ENCODE data around the gene ERCC6.

The ERCC6 gene

GRCh38 chr10:49549640-49550346 is 10.9 kb upstream of the ERCC6 start:
- no peak for DNase-seq (ENCODE audit: low read depth in 2 of 3, low spot score in 1 of 3)

GRCh38 chr10:49543604-49544003 is 4.7 kb upstream of the ERCC6 start:
- DNase-seq (ENCODE audit: low read depth in 2 of 3, low spot score in 1 of 3): no peak

DNA sequence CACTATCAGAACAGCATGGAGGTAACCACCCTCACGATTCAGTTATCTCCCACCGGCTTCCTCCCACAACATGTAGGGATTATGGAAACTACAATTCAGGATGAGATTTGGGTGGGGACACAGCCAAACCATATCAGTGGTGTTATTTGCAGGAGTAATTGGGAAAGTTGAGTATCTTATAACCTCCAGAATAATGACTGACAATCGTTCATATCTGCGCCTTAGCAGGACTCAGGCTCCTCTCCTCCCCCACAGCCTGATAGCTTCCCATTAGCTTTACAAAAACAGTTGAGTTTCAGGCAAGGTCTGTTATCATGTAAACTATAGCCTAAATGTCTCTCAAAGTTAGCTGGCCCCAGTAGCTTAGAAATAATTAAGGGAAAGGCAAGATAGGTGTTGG is 3.4 kb upstream of the ERCC6 start:
- DNase-seq (ENCODE audit: low read depth in 2 of 3, low spot score in 1 of 3): no peak

DNA sequence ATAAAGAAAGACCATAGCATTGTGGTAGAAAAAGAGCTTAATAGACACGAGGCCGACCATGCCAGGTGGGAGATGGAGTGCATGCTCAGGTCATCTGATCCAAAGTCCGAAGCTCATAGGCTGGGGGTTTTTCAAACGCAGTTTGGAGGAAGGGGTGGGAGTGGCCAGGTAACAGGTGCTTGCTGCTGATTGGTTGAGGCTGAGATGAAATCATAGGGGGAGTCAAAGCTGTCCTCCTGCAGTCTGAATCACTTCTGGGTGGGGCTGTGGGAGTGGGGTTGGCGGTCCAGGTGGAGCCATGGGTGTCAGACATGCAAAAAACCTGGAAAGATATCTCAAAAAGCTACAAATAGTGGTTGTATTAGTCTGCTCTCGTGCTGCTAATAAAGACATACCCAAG is 2.8 kb upstream of the ERCC6 start:
- no peak for DNase-seq (ENCODE audit: low read depth in 2 of 3, low spot score in 1 of 3)

DNA sequence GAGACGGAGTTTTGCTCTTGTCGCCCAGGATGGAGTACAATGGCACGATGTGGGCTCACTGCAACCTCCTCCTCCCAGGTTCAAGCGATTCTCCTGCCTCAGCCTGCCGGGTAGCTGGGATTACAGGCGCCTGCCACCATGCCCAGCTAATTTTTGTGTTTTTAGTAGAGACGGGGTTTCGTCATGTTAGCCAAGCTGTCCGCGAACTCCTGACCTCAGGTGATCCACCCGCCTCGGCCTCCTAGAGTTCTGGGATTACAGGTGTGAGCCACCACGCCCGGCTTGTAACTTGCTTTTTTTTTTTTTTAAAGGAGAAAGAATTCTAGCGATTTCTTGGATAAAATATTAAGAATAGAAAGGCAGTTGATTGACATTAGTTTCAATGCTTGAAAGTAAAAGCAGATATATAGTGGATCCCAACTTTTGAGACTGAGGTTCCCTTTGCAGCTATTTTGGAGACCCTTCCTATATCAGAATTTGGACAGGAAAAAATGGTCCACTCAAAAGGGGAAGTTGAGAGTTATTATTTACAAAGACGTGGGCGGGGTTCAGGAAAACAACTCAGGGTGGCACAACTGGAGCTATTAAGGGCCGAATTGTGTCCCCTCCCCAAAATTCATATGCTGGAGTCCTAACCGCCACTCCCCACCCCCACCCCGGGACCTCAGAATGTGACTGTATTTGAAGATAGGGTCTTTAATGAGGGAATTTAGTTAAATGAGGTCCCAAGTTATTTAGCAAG is 1.3 kb upstream of the ERCC6 start:
- DNase-seq (ENCODE audit: low read depth in 2 of 3, low spot score in 1 of 3): no peak

- DNase-seq (ENCODE audit: low read depth in 2 of 3, low spot score in 1 of 3): peak in 1 of 3 donors; percentile 10
Observed at GRCh38 chr10:49539320-49539885, 482 bp upstream of the ERCC6 start.

DNA sequence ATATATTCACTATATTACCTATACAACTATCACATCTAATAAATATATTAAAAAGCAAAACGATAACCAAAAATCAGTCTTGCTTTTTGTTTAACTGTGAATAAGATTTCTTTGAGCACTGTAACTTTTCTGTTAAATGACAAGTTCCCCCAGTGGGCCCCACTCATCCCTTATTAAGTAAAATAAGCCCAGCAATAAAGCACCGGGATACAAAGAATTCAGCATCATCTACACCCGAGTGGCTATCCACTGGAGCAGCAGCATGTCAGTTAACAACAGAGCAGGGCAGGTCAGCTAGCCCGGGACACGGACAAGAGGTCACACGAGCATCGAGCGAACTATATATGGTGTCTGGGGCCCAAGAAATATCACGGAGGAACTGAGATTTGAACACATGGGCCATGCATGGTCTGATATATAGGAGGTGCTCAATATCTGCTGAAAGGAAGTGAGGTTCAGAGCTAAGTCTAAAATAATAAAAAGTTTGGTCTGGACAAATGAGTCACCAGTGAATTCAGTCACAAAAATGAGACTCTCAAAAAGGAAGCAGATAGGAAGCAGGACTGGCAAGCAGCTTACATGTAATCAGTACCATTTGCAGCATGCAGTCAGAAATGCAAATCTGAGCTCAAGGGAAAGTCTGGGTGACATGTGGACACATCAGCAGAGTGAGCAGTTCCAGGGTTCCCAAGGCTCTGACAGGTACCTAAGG is 4.1 kb downstream of the ERCC6 start:
- DNase-seq (ENCODE audit: low read depth in 2 of 3, low spot score in 1 of 3): no peak

- no peak for DNase-seq (ENCODE audit: low read depth in 2 of 3, low spot score in 1 of 3)
Observed at GRCh38 chr10:49532461-49532860, 6.5 kb downstream of the ERCC6 start.

DNA sequence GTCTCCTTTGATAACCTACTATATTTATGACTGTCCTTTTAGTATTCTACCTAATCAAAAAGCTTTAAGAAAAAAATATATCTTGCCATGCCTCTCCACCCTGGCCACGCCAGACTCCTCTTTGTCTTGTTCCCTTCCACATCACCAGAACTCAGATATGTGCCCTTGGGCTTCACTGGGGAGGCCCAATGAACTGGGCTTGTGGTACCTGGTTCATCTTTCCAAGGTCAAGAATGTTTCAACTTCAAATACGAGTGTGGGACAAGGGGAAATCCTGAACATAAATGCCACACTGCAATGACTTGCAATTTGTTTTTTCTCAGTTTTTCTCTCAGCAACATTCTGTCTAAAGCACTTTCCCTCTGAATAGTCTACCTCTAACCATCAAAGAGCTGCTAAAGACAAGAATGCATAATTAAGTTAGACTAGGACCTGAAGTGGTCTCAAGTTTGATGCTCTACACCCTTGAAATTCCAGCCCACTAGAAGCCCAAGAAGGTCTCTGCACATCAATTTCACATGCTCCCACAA is 9.9 kb downstream of the ERCC6 start:
- DNase-seq (ENCODE audit: low read depth in 2 of 3, low spot score in 1 of 3): no peak

- no peak for DNase-seq (ENCODE audit: low read depth in 2 of 3, low spot score in 1 of 3)
Observed at GRCh38 chr10:49527850-49528249, 11.1 kb downstream of the ERCC6 start.

DNA sequence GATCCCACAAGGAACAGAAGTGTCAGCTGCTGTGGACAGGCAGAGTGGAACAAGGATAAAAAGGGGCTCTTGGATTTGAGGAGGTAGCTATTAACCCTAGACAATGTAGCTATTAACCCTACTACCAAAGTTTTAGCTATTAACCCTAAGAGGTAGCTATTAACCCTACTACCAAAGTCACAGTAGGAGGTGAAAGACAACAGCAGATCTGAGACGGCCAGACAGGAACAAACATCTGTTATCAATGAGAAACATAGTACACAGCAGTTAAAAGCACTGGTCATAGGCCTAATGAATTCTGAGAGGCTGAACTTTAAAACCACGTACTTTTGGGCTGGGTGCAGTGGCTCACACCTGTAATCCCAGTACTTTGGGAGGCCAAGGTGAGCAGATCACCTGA is 11.9 kb downstream of the ERCC6 start:
- no peak for DNase-seq (ENCODE audit: low read depth in 2 of 3, low spot score in 1 of 3)

- DNase-seq (ENCODE audit: low read depth in 2 of 3, low spot score in 1 of 3): no peak
Observed at GRCh38 chr10:49526619-49527018, 12.3 kb downstream of the ERCC6 start.

DNA sequence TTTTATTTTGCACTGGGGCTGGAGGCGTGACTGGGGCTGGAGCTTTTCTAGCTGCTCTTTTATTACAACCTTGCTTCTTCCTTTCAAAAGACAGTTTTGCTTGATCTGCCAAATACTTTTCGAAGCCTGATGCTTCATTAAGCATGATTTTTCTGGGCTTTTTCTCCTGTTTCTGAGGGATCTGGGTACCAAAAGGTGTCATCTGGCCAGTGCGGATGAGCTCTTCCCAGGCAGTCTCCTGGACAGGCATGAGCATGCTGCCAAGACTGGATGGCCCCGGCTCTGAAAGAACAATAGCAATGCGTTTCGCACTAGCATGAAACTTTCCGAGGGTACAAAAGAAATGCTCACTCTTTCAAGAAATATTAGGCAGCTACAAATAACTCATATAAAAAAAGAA is 14.4 kb downstream of the ERCC6 start:
- no peak for DNase-seq (ENCODE audit: low read depth in 2 of 3, low spot score in 1 of 3)

GRCh38 chr10:49523301-49523700 is 15.6 kb downstream of the ERCC6 start:
- no peak for DNase-seq (ENCODE audit: low read depth in 2 of 3, low spot score in 1 of 3)

- no peak for DNase-seq (ENCODE audit: low read depth in 2 of 3, low spot score in 1 of 3)
Observed at GRCh38 chr10:49521062-49521461, 17.9 kb downstream of the ERCC6 start.

DNA sequence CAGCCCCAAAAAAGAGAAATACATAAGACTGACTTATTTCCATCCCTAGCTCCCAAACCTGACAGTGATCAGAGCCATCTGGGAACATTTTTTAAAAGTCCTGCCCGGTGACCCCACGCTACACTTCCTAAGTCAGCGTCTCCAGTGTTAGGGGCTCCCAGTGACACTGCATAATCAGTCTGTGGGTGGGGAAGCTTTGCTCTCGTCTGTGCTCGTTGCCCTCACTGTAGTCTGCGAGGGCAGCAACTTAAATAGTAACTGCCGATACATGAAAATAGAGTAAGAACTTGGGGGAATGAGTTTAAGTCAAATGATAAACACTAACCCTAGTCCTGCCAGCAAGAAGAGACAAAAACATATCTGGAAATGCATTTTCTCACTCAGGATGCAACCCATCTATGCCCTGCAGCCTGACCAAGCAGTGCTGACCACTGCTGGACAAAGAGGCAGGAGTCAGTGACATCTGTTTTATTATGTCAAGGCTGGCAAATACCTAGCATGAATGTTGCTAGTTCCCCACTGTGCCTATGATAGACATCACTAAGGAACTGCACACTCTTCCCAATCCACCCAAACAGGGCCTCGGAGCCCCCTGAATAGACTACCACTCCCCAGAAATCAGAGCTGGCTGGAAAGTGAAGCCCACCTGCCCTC is 18.7 kb downstream of the ERCC6 start:
- DNase-seq (ENCODE audit: low read depth in 2 of 3, low spot score in 1 of 3): no peak

GRCh38 chr10:49519717-49520116 is 19.2 kb downstream of the ERCC6 start:
- no peak for DNase-seq (ENCODE audit: low read depth in 2 of 3, low spot score in 1 of 3)

DNA sequence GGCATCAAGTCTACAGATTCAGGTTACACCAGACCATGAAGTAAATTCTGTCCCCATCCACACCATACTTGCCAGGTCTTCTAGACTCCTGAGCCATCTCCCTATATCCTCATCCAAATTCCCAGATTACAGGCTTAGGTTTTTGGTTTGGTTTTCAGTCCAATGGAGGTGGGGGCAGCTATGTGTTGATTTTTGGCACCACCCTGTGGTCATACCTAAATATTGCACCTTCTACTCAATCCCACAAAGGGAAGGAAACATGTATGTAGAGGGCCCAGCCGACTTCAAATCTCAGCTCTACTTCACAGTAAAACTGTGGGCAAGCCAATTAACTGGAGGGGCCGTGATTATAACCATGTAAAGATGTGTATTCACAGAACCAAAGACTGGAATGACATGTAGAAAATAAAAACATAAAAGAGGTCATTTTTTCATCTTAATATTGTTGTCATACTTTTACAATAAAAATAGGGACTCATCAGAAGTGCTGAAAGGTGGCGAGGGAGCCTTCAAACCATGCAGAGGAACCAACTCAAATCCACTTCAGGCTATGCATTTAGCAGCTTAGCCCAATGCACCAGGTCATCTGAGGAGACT is 19.8 kb downstream of the ERCC6 start:
- peak in 1 of 3 donors; percentile 27 for DNase-seq (ENCODE audit: low read depth in 2 of 3, low spot score in 1 of 3)

DNA sequence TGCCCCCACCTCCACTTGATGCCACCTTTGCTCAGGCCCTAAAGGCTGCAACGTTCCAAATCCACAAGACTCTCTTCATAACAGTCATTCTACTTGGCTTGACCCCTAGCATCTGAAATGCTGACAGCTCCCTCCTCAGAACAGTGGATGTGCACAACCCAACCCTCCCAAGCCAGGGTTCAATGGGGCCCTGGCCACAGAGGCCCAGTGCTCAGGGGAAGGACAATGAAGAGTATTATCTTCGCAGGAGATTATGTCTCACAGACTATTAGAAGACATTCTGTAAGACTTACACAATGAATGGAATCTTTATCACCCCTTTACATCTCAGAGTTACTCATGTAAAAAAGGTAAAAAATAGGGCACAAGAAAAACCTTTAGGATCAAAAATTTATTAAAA is 20.4 kb downstream of the ERCC6 start:
- no peak for DNase-seq (ENCODE audit: low read depth in 2 of 3, low spot score in 1 of 3)

DNA sequence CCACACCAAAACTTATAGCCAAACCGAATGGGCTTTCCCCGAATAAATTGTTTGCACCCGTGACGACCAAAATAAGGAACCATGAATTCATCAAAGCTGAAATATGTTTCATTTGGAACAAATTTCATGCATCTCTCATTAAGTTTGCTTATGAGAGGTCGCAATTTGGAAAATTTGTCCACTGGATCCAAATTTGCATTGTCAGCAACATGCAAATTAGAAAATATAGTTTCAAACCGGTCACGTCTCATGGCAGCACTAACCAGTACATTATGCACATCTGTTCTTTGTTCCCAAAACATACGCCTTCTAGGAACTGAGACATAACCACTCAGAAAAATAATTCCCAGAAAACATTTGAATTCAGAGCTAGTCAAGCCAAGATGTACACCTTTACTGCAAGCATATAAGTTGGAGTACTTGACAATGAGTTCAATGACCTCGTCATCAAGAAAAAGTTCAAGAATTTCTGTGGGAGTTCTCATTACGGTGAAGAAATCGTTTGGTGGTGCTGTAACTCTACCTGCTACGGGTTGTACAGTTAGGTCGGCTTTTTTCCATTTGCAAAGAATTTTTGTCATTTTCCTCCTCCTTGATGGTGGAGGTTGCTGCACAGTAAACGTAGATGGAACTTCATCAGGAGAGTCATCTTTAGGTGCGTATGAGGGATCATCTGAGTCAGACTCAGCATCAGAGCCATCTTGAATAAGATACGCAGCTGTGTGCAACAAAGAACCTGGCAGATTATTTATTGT is 22.5 kb downstream of the ERCC6 start:
- no peak for DNase-seq (ENCODE audit: low read depth in 2 of 3, low spot score in 1 of 3)

Measured in stimulated activated CD4-positive, alpha-beta T cell treated with anti-CD3 and anti-CD28 coated beads, Interleukin-12 subunit alpha, Interleukin-12 subunit beta, amount 100 ng/mL, for 48 hours (primary cell).